Stimulated activated CD4-positive, alpha-beta T cell treated with anti-CD3 and anti-CD28 coated beads, Interleukin-1b, Interleukin-23, amount 100 ng/mL, for 24 hours (primary cell): ENCODE data around the gene ARHGEF1.

ENCODE experiments used
- DNase-seq, 4 experiments: peaks; one replicate each; pipeline ENCODE4 v3.0.0-alpha.2; 2020; ENCODE audit warnings: low read depth in 4 of 4, low spot score in 1 of 4

The ARHGEF1 gene

GRCh38 chr19:41951686-41952172 is 68.7 kb downstream of the ARHGEF1 start:
- peak; percentile 80 to 97 (median 86) for DNase-seq

DNA sequence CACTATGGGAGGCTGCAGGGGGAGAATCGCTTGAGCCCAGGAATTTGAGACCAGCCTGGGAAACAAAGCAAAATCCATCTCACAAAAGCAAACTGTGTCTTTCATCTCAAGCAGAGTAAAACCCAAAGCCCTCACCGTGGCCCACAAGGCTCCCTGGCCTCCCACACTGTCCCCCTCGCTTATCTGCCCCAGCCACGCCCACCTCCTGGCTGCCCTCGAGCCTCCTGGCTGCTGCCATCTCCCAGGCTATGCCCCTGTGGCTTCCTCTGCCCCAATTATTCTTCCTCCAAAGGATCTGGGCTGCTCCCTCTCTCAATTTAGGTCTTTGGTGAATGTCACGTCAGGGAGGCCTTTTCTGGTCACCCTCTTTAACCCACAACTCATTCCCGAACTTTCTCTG is 72.5 kb downstream of the ARHGEF1 start:
- DNase-seq: no peak

GRCh38 chr19:41956621-41957020 is 73.6 kb downstream of the ARHGEF1 start:
- DNase-seq: no peak
